ENCODE measurements around the gene CEP112. TPM values are rescaled to one million over a fixed set of nuclear protein-coding genes. Genes with fewer than 3 reads are reported as not detected.

The CEP112 gene
- total RNA-seq, 1 experiment from 2014 or later: 6.1 TPM

DNA sequence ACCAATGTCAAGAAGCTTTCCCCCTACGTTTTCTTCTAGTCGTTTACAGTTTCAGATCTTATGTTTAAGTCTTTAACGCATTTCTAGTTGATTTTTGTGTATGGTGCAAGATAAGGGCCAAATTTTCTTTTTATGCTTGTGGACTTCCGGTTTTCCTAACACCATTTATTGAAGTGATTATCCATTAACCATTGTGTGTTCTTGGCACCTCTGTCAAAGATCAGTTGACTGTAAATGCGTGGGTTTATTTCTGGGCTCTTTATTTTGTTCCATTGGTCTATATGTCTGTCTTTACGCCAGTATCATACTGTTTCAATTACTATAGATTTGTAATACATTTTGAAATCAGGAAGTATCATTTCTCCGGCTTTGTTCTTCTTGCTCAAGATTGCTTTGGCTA is 49.5 kb downstream of the CEP112 start (continued):
- TF ChIP-seq, protein P1, sequence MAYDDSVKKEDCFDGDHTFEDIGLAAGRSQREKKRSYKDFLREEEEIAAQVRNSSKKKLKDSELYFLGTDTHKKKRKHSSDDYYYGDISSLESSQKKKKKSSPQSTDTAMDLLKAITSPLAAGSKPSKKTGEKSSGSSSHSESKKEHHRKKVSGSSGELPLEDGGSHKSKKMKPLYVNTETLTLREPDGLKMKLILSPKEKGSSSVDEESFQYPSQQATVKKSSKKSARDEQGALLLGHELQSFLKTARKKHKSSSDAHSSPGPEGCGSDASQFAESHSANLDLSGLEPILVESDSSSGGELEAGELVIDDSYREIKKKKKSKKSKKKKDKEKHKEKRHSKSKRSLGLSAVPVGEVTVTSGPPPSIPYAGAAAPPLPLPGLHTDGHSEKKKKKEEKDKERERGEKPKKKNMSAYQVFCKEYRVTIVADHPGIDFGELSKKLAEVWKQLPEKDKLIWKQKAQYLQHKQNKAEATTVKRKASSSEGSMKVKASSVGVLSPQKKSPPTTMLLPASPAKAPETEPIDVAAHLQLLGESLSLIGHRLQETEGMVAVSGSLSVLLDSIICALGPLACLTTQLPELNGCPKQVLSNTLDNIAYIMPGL (CRISPR knock-in tag; IDR thresholded peaks at IDR 0.05): no peak
- TF ChIP-seq SOX15 (CRISPR knock-in tag; IDR thresholded peaks at IDR 0.05) (no peak), CBFB (CRISPR knock-in tag; IDR thresholded peaks at IDR 0.05; ENCODE audit: low read depth) (no peak), ZNF671 (CRISPR knock-in tag; IDR thresholded peaks at IDR 0.05) (no peak), SMAD4 (CRISPR knock-in tag; IDR thresholded peaks at IDR 0.05) (no peak), ZNF121 (CRISPR knock-in tag; IDR thresholded peaks at IDR 0.05) (no peak), KAT7 (CRISPR knock-in tag; IDR thresholded peaks at IDR 0.05; ENCODE audit: borderline replicate concordance) (no peak), HMGA2 (CRISPR knock-in tag; IDR thresholded peaks at IDR 0.05) (no peak), MXD4 (CRISPR knock-in tag; IDR thresholded peaks at IDR 0.05; ENCODE audit: borderline replicate concordance) (no peak), ZNF317 (CRISPR knock-in tag; IDR thresholded peaks at IDR 0.05; ENCODE audit: borderline replicate concordance, low read depth) (no peak)
- TF ChIP-seq, protein P2, sequence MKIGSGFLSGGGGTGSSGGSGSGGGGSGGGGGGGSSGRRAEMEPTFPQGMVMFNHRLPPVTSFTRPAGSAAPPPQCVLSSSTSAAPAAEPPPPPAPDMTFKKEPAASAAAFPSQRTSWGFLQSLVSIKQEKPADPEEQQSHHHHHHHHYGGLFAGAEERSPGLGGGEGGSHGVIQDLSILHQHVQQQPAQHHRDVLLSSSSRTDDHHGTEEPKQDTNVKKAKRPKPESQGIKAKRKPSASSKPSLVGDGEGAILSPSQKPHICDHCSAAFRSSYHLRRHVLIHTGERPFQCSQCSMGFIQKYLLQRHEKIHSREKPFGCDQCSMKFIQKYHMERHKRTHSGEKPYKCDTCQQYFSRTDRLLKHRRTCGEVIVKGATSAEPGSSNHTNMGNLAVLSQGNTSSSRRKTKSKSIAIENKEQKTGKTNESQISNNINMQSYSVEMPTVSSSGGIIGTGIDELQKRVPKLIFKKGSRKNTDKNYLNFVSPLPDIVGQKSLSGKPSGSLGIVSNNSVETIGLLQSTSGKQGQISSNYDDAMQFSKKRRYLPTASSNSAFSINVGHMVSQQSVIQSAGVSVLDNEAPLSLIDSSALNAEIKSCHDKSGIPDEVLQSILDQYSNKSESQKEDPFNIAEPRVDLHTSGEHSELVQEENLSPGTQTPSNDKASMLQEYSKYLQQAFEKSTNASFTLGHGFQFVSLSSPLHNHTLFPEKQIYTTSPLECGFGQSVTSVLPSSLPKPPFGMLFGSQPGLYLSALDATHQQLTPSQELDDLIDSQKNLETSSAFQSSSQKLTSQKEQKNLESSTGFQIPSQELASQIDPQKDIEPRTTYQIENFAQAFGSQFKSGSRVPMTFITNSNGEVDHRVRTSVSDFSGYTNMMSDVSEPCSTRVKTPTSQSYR (CRISPR knock-in tag; IDR thresholded peaks at IDR 0.05): no peak
- TF ChIP-seq, protein P3, sequence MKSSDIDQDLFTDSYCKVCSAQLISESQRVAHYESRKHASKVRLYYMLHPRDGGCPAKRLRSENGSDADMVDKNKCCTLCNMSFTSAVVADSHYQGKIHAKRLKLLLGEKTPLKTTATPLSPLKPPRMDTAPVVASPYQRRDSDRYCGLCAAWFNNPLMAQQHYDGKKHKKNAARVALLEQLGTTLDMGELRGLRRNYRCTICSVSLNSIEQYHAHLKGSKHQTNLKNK (CRISPR knock-in tag; IDR thresholded peaks at IDR 0.05): no peak
- TF ChIP-seq, protein P4, sequence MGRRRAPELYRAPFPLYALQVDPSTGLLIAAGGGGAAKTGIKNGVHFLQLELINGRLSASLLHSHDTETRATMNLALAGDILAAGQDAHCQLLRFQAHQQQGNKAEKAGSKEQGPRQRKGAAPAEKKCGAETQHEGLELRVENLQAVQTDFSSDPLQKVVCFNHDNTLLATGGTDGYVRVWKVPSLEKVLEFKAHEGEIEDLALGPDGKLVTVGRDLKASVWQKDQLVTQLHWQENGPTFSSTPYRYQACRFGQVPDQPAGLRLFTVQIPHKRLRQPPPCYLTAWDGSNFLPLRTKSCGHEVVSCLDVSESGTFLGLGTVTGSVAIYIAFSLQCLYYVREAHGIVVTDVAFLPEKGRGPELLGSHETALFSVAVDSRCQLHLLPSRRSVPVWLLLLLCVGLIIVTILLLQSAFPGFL (CRISPR knock-in tag; IDR thresholded peaks at IDR 0.05; ENCODE audit: borderline replicate concordance): no peak
- TF ChIP-seq, protein P5, sequence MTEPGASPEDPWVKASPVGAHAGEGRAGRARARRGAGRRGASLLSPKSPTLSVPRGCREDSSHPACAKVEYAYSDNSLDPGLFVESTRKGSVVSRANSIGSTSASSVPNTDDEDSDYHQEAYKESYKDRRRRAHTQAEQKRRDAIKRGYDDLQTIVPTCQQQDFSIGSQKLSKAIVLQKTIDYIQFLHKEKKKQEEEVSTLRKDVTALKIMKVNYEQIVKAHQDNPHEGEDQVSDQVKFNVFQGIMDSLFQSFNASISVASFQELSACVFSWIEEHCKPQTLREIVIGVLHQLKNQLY (CRISPR knock-in tag; IDR thresholded peaks at IDR 0.05): no peak

DNA sequence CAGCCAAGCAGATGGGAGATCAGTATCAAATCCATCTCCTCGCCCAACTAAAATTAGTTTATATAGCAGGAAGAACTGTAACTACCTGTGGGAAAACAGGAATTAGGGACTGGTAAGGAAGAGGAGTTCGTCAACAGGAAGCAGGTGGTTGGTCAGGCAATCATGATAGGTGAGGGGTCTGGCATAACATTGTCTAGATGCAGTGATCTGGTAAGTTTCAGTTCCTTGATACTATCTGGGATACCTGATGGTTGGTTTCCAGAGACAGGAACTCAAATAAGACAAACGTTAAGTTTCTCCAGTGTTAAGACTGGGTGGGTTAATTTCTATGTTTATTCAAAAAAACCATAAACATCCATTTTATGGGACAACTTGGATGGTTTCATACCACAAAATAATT is 53.8 kb downstream of the CEP112 start:
- CTCF ChIA-PET: no interaction called here
- Mint-ChIP-seq H3K4me1 (no peaks in the 10 kb centered on the region), H3K9me3 (no peaks in the 10 kb centered on the region), H3K27ac (no peak overlapping the region), H3K36me3 (no peaks in the 10 kb centered on the region), H3K4me3 (no peak overlapping the region), H3K27me3 (ENCODE audit: low read depth) (no peaks in the 10 kb centered on the region)
- TF ChIP-seq KAT7 (CRISPR knock-in tag; IDR thresholded peaks at IDR 0.05; ENCODE audit: borderline replicate concordance) (no peak), FOXJ3 (CRISPR knock-in tag; IDR thresholded peaks at IDR 0.05; ENCODE audit: borderline replicate concordance) (no peak), GRHL2 (CRISPR knock-in tag; IDR thresholded peaks at IDR 0.05; ENCODE audit: insufficient replicate concordance, severe bottlenecking) (no peak), TCF7 (CRISPR knock-in tag; IDR thresholded peaks at IDR 0.05; ENCODE audit: low read depth) (no peak)
- TF ChIP-seq, protein P6, sequence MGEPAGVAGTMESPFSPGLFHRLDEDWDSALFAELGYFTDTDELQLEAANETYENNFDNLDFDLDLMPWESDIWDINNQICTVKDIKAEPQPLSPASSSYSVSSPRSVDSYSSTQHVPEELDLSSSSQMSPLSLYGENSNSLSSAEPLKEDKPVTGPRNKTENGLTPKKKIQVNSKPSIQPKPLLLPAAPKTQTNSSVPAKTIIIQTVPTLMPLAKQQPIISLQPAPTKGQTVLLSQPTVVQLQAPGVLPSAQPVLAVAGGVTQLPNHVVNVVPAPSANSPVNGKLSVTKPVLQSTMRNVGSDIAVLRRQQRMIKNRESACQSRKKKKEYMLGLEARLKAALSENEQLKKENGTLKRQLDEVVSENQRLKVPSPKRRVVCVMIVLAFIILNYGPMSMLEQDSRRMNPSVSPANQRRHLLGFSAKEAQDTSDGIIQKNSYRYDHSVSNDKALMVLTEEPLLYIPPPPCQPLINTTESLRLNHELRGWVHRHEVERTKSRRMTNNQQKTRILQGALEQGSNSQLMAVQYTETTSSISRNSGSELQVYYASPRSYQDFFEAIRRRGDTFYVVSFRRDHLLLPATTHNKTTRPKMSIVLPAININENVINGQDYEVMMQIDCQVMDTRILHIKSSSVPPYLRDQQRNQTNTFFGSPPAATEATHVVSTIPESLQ (CRISPR knock-in tag; IDR thresholded peaks at IDR 0.05): no peak
- TF ChIP-seq, protein P2 (CRISPR knock-in tag; IDR thresholded peaks at IDR 0.05): no peak
- TF ChIP-seq, protein P7, sequence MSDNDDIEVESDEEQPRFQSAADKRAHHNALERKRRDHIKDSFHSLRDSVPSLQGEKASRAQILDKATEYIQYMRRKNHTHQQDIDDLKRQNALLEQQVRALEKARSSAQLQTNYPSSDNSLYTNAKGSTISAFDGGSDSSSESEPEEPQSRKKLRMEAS (CRISPR knock-in tag; IDR thresholded peaks at IDR 0.05): no peak
- TF ChIP-seq, protein P4 (CRISPR knock-in tag; IDR thresholded peaks at IDR 0.05; ENCODE audit: borderline replicate concordance): no peak
- ATAC-seq (no peak), DNase-seq (ENCODE audit: low spot score) (no peak)
- POLR2A ChIA-PET: no interaction called here

All from WTC11 (cell line).